Panc1 (cell line): ENCODE results near the gene SYNPO.

Experiments used
- POLR2AphosphoS5 ChIP-seq: IDR thresholded peaks from 2 replicates; pipeline ENCODE4 v1.6.1; 2012; ENCODE audit warnings: mild to moderate bottlenecking, low read depth, low read length, moderate library complexity
- TCF7L2 ChIP-seq: IDR thresholded peaks from 2 replicates; pipeline ENCODE4 v1.6.1; 2011; ENCODE audit warnings: mild to moderate bottlenecking, low read depth, low read length, inconsistent platforms
- TF ChIP-seq, protein P1 (sequence below): fragments of 450-650 bp; IDR thresholded peaks from 2 replicates; pipeline ENCODE4 v1.5.1; 2017; ENCODE audit warnings: mild to moderate bottlenecking

DNA sequence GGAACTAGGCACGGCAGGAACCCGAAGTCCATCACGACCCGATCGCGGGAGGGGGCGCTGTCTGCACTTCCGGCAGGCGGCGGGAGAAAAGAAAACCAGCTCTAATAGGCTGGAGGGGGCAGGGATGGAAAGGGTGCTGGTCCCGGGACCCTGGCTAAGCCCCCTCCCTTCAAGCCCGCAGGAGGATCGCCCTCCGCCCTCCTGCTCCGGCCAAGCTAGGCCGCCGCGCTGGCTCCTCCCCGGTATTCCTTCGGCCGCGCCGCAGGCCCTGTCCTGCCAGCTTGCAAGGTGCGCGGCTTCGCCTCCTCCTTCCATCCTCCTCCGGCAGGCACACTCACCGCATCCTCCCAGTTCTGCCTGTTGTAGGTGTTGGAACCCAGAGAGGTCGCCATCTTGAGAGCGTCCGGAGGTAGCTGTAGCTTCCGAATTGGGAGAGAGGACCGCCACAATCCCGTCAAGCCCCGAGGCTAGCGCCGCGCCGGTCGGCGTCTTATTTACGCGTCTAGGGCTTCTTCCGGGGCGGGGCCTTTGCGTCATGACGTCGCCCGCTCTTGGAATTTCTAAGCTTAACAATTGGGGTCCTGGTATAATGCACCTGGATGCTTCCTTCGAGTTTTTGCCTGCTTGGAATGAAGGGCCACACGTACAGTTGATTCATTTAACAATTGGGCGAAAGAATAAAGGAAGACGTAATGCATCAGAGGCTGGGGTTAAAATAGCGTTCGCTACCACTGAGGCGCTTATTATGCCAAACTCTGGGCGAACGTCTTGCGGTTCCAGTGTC is 60.3 kb downstream of the SYNPO start, which contains the start of gene RBM22:
- TF ChIP-seq, protein P1, sequence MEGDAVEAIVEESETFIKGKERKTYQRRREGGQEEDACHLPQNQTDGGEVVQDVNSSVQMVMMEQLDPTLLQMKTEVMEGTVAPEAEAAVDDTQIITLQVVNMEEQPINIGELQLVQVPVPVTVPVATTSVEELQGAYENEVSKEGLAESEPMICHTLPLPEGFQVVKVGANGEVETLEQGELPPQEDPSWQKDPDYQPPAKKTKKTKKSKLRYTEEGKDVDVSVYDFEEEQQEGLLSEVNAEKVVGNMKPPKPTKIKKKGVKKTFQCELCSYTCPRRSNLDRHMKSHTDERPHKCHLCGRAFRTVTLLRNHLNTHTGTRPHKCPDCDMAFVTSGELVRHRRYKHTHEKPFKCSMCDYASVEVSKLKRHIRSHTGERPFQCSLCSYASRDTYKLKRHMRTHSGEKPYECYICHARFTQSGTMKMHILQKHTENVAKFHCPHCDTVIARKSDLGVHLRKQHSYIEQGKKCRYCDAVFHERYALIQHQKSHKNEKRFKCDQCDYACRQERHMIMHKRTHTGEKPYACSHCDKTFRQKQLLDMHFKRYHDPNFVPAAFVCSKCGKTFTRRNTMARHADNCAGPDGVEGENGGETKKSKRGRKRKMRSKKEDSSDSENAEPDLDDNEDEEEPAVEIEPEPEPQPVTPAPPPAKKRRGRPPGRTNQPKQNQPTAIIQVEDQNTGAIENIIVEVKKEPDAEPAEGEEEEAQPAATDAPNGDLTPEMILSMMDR = peak; percentile 82
- TF ChIP-seq TCF7L2 (peak; percentile 54; the same call in 1 of the 2 replicates), POLR2AphosphoS5 (peak; percentile 84; the same call in 1 of the 2 replicates)
